Dendritic cell treated with granulocyte-macrophage colony-stimulating factor and Interleukin-4, amounts not matched to agents 40 ng/mL and 50 ng/mL, for 4 days (primary cell): Measurements from ENCODE around the gene ZFP62.

Experiments used
- H3K27ac Mint-ChIP-seq: one replicate; pipeline ENCODE4 v1.8.0; 2022; ENCODE audit warnings: mild to moderate bottlenecking, mixed read lengths
- H3K27me3 Mint-ChIP-seq: one replicate; pipeline ENCODE4 v1.8.0; 2022; ENCODE audit warnings: mild to moderate bottlenecking, mixed read lengths
- H3K36me3 Mint-ChIP-seq: one replicate; pipeline ENCODE4 v1.8.0; 2022; ENCODE audit warnings: low read depth, mixed read lengths
- H3K4me1 Mint-ChIP-seq: one replicate; pipeline ENCODE4 v1.8.0; 2022; ENCODE audit warnings: low read depth, mixed read lengths
- H3K4me3 Mint-ChIP-seq: one replicate; pipeline ENCODE4 v1.8.0; 2022; ENCODE audit warnings: mild to moderate bottlenecking, moderate library complexity, mixed read lengths
- H3K9me3 Mint-ChIP-seq: one replicate; pipeline ENCODE4 v1.8.0; 2022; ENCODE audit warnings: mixed read lengths
- intact Hi-C: fragments of 100-400 bp; cut with micrococcal nuclease; formaldehyde crosslinking; loops from one replicate; pipeline ENCODE4 v1.15.0; 2022

The ZFP62 gene

DNA sequence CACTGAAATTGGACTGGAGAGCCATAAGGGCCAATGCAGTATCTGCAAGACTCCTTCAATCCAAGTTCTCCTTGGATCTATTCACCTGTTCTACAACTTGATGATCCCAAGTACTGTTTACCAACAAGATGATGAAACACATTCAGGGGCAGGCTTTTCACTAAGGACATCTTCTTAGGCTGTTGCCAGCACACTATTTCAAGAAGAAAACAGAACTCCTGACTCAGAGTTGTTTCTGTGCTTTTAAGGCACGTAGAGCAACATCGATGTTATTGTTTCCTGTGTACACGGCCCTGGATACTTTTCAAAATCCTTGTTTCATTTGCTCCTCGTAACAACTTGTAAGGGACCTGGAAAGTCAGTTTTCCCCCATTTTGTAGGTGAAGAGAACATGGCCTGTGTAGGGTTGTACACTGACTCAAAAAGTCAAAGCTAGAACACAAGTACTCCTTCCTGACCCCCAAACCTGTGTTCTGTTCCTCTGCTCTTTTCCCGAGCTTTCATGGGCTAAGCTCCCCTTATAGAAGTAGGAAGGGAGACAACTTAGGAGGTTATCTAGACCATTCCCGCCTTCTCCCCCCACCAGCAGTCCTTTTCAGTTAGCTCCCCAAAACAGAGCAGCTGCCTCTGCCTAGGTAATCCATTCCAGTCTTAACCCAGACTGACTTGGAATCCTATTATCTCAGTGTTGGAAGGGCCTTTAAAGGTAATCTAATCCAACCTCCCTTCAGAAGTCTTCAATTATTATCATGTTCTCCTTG is 53.2 kb downstream of the ZFP62 start:
- peak overlapping the region; percentile 94 for H3K4me3 Mint-ChIP-seq
- H3K27ac Mint-ChIP-seq: peak overlapping the region; percentile 97
- intact Hi-C loops: loop anchor here (10.0 kb wide), 1 partner anchor 437 kb away; the partner anchor contains the start of gene RACK1
- peaks cover 86% of the 10 kb centered on the region for H3K36me3 Mint-ChIP-seq
- H3K9me3 Mint-ChIP-seq: no peaks in the 10 kb centered on the region
- peaks cover 80% of the 10 kb centered on the region for H3K4me1 Mint-ChIP-seq
- H3K27me3 Mint-ChIP-seq: no peaks in the 10 kb centered on the region

GRCh38 chr5:180807046-180807445 is 54.0 kb downstream of the ZFP62 start:
- H3K4me3 Mint-ChIP-seq: peak overlapping the region; percentile 94
- H3K9me3 Mint-ChIP-seq: no peaks in the 10 kb centered on the region
- intact Hi-C loops: loop anchor here (10.0 kb wide), 1 partner anchor 438 kb away; the partner anchor contains the start of gene RACK1
- H3K27me3 Mint-ChIP-seq: no peaks in the 10 kb centered on the region
- H3K27ac Mint-ChIP-seq: peak overlapping the region; percentile 97
- H3K36me3 Mint-ChIP-seq: peaks cover 87% of the 10 kb centered on the region
- H3K4me1 Mint-ChIP-seq: peaks cover 74% of the 10 kb centered on the region

GRCh38 chr5:180806351-180807011 is 54.6 kb downstream of the ZFP62 start:
- Mint-ChIP-seq H3K4me3 (peak overlapping the region; percentile 94), H3K9me3 (no peaks in the 10 kb centered on the region), H3K27ac (peak overlapping the region; percentile 97), H3K27me3 (no peaks in the 10 kb centered on the region), H3K36me3 (peaks cover 87% of the 10 kb centered on the region), H3K4me1 (peaks cover 73% of the 10 kb centered on the region)
- intact Hi-C loops: loop anchor here (10.0 kb wide), 1 partner anchor 438 kb away; the partner anchor contains the start of gene RACK1

- peaks cover 90% of the 10 kb centered on the region for H3K36me3 Mint-ChIP-seq
- no peaks in the 10 kb centered on the region for H3K9me3 Mint-ChIP-seq
- H3K27ac Mint-ChIP-seq: peak overlapping the region; percentile 97
- intact Hi-C loops: loop anchor here (5.0 to 10.0 kb wide), 2 partner anchors 58 to 441 kb away; partner anchors contain the start of genes RACK1 and ZFP62
- H3K4me1 Mint-ChIP-seq: peaks cover 82% of the 10 kb centered on the region
- H3K27me3 Mint-ChIP-seq: no peaks in the 10 kb centered on the region
- peak overlapping the region; percentile 94 for H3K4me3 Mint-ChIP-seq
These were observed 56.9 kb downstream of the ZFP62 start for GRCh38 chr5:180804129-180804618.

GRCh38 chr5:180803181-180804128 is 57.6 kb downstream of the ZFP62 start:
- peak overlapping the region; percentile 94 for H3K4me3 Mint-ChIP-seq
- H3K36me3 Mint-ChIP-seq: peaks cover 92% of the 10 kb centered on the region
- peaks cover 82% of the 10 kb centered on the region for H3K4me1 Mint-ChIP-seq
- H3K27ac Mint-ChIP-seq: peak overlapping the region; percentile 97
- H3K27me3 Mint-ChIP-seq: no peaks in the 10 kb centered on the region
- H3K9me3 Mint-ChIP-seq: no peaks in the 10 kb centered on the region
- intact Hi-C loops: loop anchor here (2.0 to 10.0 kb wide), 3 partner anchors 27 to 441 kb away; partner anchors contain the start of genes RACK1 and ZFP62

GRCh38 chr5:180802325-180803180 is 58.5 kb downstream of the ZFP62 start, which contains the start of gene MGAT1:
Gene MGAT1, minus strand, starts transcription at chr5:180802806. Its CDS starts 9,835 bp downstream, at chr5:180792971.
- peaks cover 92% of the 10 kb centered on the region for H3K36me3 Mint-ChIP-seq
- H3K4me3 Mint-ChIP-seq: peak within 1 kb of the TSS; percentile 94
- no peaks in the 10 kb centered on the region for H3K27me3 Mint-ChIP-seq
- peak within 1 kb of the TSS; percentile 97 for H3K27ac Mint-ChIP-seq
- peaks cover 82% of the 10 kb centered on the region for H3K4me1 Mint-ChIP-seq
- H3K9me3 Mint-ChIP-seq: no peaks in the 10 kb centered on the region
- intact Hi-C loops: loop anchor here (2.0 to 10.0 kb wide), 3 partner anchors 28 to 442 kb away; partner anchors contain the start of genes RACK1 and ZFP62

DNA sequence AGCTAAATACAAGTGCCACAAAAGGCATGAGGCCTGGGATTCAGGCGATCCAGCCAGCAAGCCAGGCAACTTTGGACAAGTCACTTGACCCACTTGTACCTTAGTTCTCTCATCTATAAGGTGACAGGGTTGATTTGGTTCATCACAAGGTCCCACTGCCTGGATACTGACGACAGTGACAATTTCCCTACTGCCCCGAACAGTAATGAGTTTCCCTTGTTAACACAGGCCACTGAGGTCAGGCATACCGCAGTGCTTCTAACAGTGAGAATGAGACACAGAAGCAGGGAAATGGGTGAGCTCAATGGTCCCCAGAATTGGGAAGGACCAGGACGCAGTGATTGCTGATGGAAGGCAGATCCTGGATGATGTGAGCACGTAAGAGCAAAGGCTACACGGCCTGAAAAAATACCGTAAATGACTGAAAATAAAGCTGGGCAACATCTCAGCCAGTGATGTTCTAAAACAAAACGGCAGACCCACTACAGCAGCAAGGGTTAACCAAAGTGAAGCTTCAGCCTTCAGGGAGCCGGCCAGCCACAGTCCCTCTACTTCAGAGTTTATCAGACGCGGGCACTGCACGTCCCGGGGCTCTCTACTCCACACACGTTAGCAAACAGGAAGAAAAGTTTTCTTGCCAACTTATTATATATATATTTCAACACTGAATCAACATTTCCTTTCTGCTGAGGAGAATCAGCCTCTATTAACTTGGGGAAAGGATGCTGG is 59.3 kb downstream of the ZFP62 start:
- Mint-ChIP-seq H3K27ac (peak overlapping the region; percentile 97), H3K9me3 (no peaks in the 10 kb centered on the region), H3K36me3 (peaks cover 92% of the 10 kb centered on the region), H3K4me3 (peak overlapping the region; percentile 94), H3K4me1 (peaks cover 81% of the 10 kb centered on the region), H3K27me3 (no peaks in the 10 kb centered on the region)
- intact Hi-C loops: loop anchor here (2.0 to 10.0 kb wide), 3 partner anchors 29 to 443 kb away; partner anchors contain the start of genes RACK1 and ZFP62

- Mint-ChIP-seq H3K36me3 (peaks cover 100% of the 10 kb centered on the region), H3K4me1 (peaks cover 81% of the 10 kb centered on the region), H3K27me3 (no peaks in the 10 kb centered on the region), H3K27ac (peak overlapping the region; percentile 47), H3K9me3 (no peaks in the 10 kb centered on the region), H3K4me3 (peak overlapping the region; percentile 94)
- intact Hi-C loops: loop anchor here (5.0 to 10.0 kb wide), 2 partner anchors 62 to 445 kb away; partner anchors contain the start of genes RACK1 and ZFP62
These were observed 60.9 kb downstream of the ZFP62 start for GRCh38 chr5:180799902-180800801.

- Mint-ChIP-seq H3K9me3 (no peaks in the 10 kb centered on the region), H3K4me1 (peaks cover 80% of the 10 kb centered on the region)
- intact Hi-C loops: no loop called here
These were observed 61.9 kb downstream of the ZFP62 start for GRCh38 chr5:180799194-180799593.

DNA sequence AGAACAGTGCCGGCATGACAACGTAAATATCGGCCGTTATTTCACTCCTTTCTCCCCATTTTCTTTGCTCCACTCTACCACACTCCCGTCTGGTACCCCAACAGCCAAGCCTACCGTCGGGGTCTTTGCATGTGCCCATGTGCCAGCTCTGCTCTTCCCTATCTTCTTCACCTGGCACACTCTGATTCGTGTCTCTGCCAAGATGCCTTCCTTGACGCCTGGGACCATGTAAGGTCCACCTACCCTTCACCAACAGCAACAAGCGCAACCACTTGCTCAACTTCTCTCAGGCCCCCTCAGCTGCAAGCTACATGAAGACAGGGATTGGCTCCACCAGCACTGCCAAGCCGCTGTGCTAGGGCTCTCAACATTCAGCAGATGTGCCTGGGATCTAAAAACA is 62.9 kb downstream of the ZFP62 start:
- H3K27me3 Mint-ChIP-seq: no peaks in the 10 kb centered on the region
- peak overlapping the region; percentile 53 for H3K4me3 Mint-ChIP-seq
- H3K4me1 Mint-ChIP-seq: peaks cover 81% of the 10 kb centered on the region
- no peaks in the 10 kb centered on the region for H3K9me3 Mint-ChIP-seq
- H3K27ac Mint-ChIP-seq: peak overlapping the region; percentile 37
- H3K36me3 Mint-ChIP-seq: peaks cover 100% of the 10 kb centered on the region
- intact Hi-C loops: no loop called here

More at GRCh38 chr5:180799194-180799593, 61.9 kb downstream of the ZFP62 start:
- Mint-ChIP-seq H3K27ac (peak overlapping the region; percentile 37), H3K36me3 (peaks cover 100% of the 10 kb centered on the region), H3K4me3 (peak overlapping the region; percentile 94), H3K27me3 (no peaks in the 10 kb centered on the region)
